Measurements from ENCODE around the gene SLCO1C1. TPM values are rescaled to one million over a fixed set of nuclear protein-coding genes. Genes with fewer than 3 reads are reported as not detected.

The SLCO1C1 gene, protein sequence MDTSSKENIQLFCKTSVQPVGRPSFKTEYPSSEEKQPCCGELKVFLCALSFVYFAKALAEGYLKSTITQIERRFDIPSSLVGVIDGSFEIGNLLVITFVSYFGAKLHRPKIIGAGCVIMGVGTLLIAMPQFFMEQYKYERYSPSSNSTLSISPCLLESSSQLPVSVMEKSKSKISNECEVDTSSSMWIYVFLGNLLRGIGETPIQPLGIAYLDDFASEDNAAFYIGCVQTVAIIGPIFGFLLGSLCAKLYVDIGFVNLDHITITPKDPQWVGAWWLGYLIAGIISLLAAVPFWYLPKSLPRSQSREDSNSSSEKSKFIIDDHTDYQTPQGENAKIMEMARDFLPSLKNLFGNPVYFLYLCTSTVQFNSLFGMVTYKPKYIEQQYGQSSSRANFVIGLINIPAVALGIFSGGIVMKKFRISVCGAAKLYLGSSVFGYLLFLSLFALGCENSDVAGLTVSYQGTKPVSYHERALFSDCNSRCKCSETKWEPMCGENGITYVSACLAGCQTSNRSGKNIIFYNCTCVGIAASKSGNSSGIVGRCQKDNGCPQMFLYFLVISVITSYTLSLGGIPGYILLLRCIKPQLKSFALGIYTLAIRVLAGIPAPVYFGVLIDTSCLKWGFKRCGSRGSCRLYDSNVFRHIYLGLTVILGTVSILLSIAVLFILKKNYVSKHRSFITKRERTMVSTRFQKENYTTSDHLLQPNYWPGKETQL
- total RNA-seq (not detected), polyA plus RNA-seq (under 1 TPM; 0.03 to 0.35 (median 0.13) TPM)
- long read RNA-seq, donor 1, result 0 reads
- long read RNA-seq, donor 2, result 0 reads

GRCh38 chr12:20695232-20695631 lies at the start of gene SLCO1C1:
TSS of gene SLCO1C1 (plus strand) at chr12:20695332. CDS start at chr12:20699577, 4,245 bp downstream.
- no peaks in the 10 kb centered on the region for H3K4me1 ChIP-seq
- no peaks in the 10 kb centered on the region for H3K27me3 ChIP-seq (replicated peaks in 1 of 7)
- no peak for DNase-seq
- no peaks in the 10 kb centered on the region for H3K9me3 ChIP-seq
- H3K4me3 ChIP-seq, result no peak within 1 kb of the TSS
- intact Hi-C loops (cut with DNase I; ENCODE audit: low total_unique reads), result no loop called here
- WGBS, 5 donors, result 54 to 72% (median 63%) methylated on average over 6 of the region's 6 CpGs
- TF ChIP-seq POLR2AphosphoS5 (IDR thresholded peaks at IDR 0.05) (no peak), POLR2A (IDR thresholded peaks at IDR 0.05) (no peak)
- TF ChIP-seq, protein P1, sequence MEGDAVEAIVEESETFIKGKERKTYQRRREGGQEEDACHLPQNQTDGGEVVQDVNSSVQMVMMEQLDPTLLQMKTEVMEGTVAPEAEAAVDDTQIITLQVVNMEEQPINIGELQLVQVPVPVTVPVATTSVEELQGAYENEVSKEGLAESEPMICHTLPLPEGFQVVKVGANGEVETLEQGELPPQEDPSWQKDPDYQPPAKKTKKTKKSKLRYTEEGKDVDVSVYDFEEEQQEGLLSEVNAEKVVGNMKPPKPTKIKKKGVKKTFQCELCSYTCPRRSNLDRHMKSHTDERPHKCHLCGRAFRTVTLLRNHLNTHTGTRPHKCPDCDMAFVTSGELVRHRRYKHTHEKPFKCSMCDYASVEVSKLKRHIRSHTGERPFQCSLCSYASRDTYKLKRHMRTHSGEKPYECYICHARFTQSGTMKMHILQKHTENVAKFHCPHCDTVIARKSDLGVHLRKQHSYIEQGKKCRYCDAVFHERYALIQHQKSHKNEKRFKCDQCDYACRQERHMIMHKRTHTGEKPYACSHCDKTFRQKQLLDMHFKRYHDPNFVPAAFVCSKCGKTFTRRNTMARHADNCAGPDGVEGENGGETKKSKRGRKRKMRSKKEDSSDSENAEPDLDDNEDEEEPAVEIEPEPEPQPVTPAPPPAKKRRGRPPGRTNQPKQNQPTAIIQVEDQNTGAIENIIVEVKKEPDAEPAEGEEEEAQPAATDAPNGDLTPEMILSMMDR (IDR thresholded peaks at IDR 0.05 in 8 of 11, conservative IDR thresholded peaks at IDR 0.05 in 3 of 11), result no peak
- H3K27ac ChIP-seq, result no peak within 1 kb of the TSS
- no peaks in the 10 kb centered on the region for H3K36me3 ChIP-seq

- no peak for TF ChIP-seq POLR2A (IDR thresholded peaks at IDR 0.05)
- no peak for TF ChIP-seq POLR2AphosphoS5 (IDR thresholded peaks at IDR 0.05)
- TF ChIP-seq, protein P1 (IDR thresholded peaks at IDR 0.05 in 8 of 11, conservative IDR thresholded peaks at IDR 0.05 in 3 of 11), result peak in 3 of 11 experiments; percentile 7 to 20 (median 9)
- no peak for DNase-seq
- Histone ChIP-seq H3K9me3 (no peaks in the 10 kb centered on the region), H3K27me3 (replicated peaks in 1 of 7) (no peaks in the 10 kb centered on the region), H3K36me3 (no peaks in the 10 kb centered on the region), H3K27ac (no peak overlapping the region), H3K4me3 (no peak overlapping the region), H3K4me1 (no peaks in the 10 kb centered on the region)
- intact Hi-C loops (cut with DNase I; ENCODE audit: low total_unique reads), result no loop called here
- 61 to 71% (median 68%) methylated on average over 3 of the region's 3 CpGs for WGBS, 5 donors
These were observed 48.8 kb upstream of the SLCO1C1 start for GRCh38 chr12:20646239-20646827.

GRCh38 chr12:20653871-20654270 lies 41.3 kb upstream of the SLCO1C1 start:
- intact Hi-C loops (cut with DNase I; ENCODE audit: low total_unique reads), result no loop called here
- Histone ChIP-seq H3K4me1 (no peaks in the 10 kb centered on the region), H3K27me3 (replicated peaks in 1 of 7) (no peaks in the 10 kb centered on the region), H3K9me3 (no peaks in the 10 kb centered on the region), H3K4me3 (no peak overlapping the region), H3K27ac (no peak overlapping the region), H3K36me3 (no peaks in the 10 kb centered on the region)
- TF ChIP-seq, protein P1 (IDR thresholded peaks at IDR 0.05 in 8 of 11, conservative IDR thresholded peaks at IDR 0.05 in 3 of 11), result no peak
- TF ChIP-seq POLR2AphosphoS5 (IDR thresholded peaks at IDR 0.05) (no peak), POLR2A (IDR thresholded peaks at IDR 0.05) (no peak)
- no peak for DNase-seq
- WGBS, 5 donors, result 84 to 96% (median 93%) methylated on average over 2 of the region's 2 CpGs
